Fibroblast of pulmonary artery (primary cell): ENCODE results near the gene SH3PXD2A.

Experiments
- DNase-seq: peaks from one replicate; pipeline ENCODE4 v3.0.0-alpha.2; 2010; ENCODE audit warnings: low read depth
- H3K4me3 ChIP-seq: replicated peaks from 2 replicates; pipeline ENCODE4 v1.5.1; 2011; ENCODE audit warnings: low read depth, mild to moderate bottlenecking, control low read depth, low read length, moderate library complexity
- CTCF ChIP-seq: IDR thresholded peaks from 2 replicates; pipeline ENCODE4 v1.5.1; 2011; ENCODE audit warnings: mild to moderate bottlenecking, control low read depth, low read length, inconsistent platforms; ENCODE audit errors: missing control alignments

SH3PXD2A gene

GRCh38 chr10:103829278-103829677 is 26.1 kb downstream of the SH3PXD2A start:
- TF ChIP-seq CTCF: no peak

GRCh38 chr10:103828587-103829197 is 26.7 kb downstream of the SH3PXD2A start:
- H3K4me3 ChIP-seq: no peak overlapping the region
- no peak for TF ChIP-seq CTCF
- DNase-seq: no peak

More at GRCh38 chr10:103829278-103829677, 26.1 kb downstream of the SH3PXD2A start:
- DNase-seq: no peak
- H3K4me3 ChIP-seq: no peak overlapping the region

- DNase-seq: no peak
- TF ChIP-seq CTCF: no peak
Measured at GRCh38 chr10:103828107-103828506, 27.3 kb downstream of the SH3PXD2A start.

GRCh38 chr10:103826885-103827284 is 28.5 kb downstream of the SH3PXD2A start:
- no peak overlapping the region for H3K4me3 ChIP-seq
- no peak for DNase-seq
- no peak for TF ChIP-seq CTCF

More at GRCh38 chr10:103828107-103828506, 27.3 kb downstream of the SH3PXD2A start:
- H3K4me3 ChIP-seq: no peak overlapping the region

GRCh38 chr10:103824281-103824680 is 31.1 kb downstream of the SH3PXD2A start:
- H3K4me3 ChIP-seq: no peak overlapping the region
- DNase-seq: no peak
- no peak for TF ChIP-seq CTCF

GRCh38 chr10:103823706-103824272 is 31.6 kb downstream of the SH3PXD2A start:
- no peak for DNase-seq
- no peak for TF ChIP-seq CTCF
- H3K4me3 ChIP-seq: no peak overlapping the region

GRCh38 chr10:103822800-103823199 is 32.6 kb downstream of the SH3PXD2A start:
- TF ChIP-seq CTCF: no peak
- no peak for DNase-seq
- no peak overlapping the region for H3K4me3 ChIP-seq
